ENCODE results near the gene PZP. TPM values are rescaled to one million over a fixed set of nuclear protein-coding genes. Genes with fewer than 3 reads are reported as not detected.
A peak's percentile ranks its signal among the peaks of the same experiment; 100 is the strongest.
"Not testable (repeated sequence)": the region's sequence is repeated elsewhere in the genome, so short reads cannot be mapped to it uniquely, and the experiment has no call there.

The PZP gene
- total RNA-seq, 1 experiment from 2014 or later: not detected

DNA sequence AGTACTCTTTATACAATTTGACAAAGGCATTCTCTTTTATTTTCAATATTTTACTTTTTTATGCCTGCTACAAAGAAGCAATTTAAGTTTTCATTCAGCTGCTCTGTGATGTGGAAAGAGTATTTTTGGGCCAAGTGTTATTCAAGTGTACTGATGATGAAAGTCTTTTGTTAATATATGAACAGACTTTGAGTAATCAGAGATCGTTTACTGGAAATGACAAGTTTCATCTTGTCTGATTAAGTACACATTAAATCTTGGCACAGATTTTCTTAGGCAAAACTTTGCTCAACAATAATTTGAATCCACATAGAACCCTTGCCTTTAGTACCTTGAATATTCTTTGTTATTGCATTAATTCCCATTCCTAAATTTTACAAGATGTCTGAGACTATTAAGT lies 13.3 kb upstream of the PZP start:
- Mint-ChIP-seq H3K27me3 (ENCODE audit: insufficient read depth, unreplicated experiment) (no peaks in the 10 kb centered on the region), H3K4me1 (ENCODE audit: insufficient read depth, unreplicated experiment) (peaks cover 13% of the 10 kb centered on the region), H3K36me3 (ENCODE audit: insufficient read depth, unreplicated experiment) (peaks cover 14% of the 10 kb centered on the region), H3K4me3 (ENCODE audit: unreplicated experiment) (peak overlapping the region; percentile 14), H3K27ac (ENCODE audit: low read depth, unreplicated experiment) (peak overlapping the region; percentile 70), H3K9me3 (ENCODE audit: unreplicated experiment) (peaks cover 8% of the 10 kb centered on the region)
- no TSS peak for BruUV-seq (replicated peaks)
- TF ChIP-seq CTCF (IDR thresholded peaks at IDR 0.05; ENCODE audit: unreplicated experiment): no peak
- peak; percentile 89 for DNase-seq (ENCODE audit: unreplicated experiment)
- ChIA-PET POLR2A (interaction anchor here (1.0 to 1.2 kb wide), 2 partner anchors 175 to 306 kb away, joined by 3 read pairs; no protein-coding TSS in a partner anchor), CTCF (interaction anchor here (0.6 to 1.3 kb wide), 2 partner anchors 114 to 157 kb away, joined by 3 read pairs; no protein-coding TSS in a partner anchor)
- intact Hi-C loops (cut with micrococcal nuclease): no loop called here

GRCh38 chr12:9221011-9221410 lies 12.8 kb upstream of the PZP start:
- BruUV-seq (replicated peaks); intact Hi-C loops (cut with micrococcal nuclease); H3K27me3 Mint-ChIP-seq (ENCODE audit: insufficient read depth, unreplicated experiment); H3K9me3 Mint-ChIP-seq (ENCODE audit: unreplicated experiment): not testable (repeated sequence)
- Mint-ChIP-seq H3K27ac (ENCODE audit: low read depth, unreplicated experiment) (peak overlapping the region; percentile 70), H3K4me3 (ENCODE audit: unreplicated experiment) (peak overlapping the region; percentile 39), H3K4me1 (ENCODE audit: insufficient read depth, unreplicated experiment) (peaks cover 13% of the 10 kb centered on the region), H3K36me3 (ENCODE audit: insufficient read depth, unreplicated experiment) (peaks cover 14% of the 10 kb centered on the region)
- DNase-seq (ENCODE audit: unreplicated experiment): peak; percentile 1
- POLR2A ChIA-PET: interaction anchor here (1.0 kb wide), 1 partner anchor 174 kb away, joined by 3 read pairs; no protein-coding TSS in a partner anchor
- CTCF ChIA-PET: interaction anchor here (0.6 kb wide), 1 partner anchor 114 kb away, joined by 3 read pairs; no protein-coding TSS in a partner anchor

DNA sequence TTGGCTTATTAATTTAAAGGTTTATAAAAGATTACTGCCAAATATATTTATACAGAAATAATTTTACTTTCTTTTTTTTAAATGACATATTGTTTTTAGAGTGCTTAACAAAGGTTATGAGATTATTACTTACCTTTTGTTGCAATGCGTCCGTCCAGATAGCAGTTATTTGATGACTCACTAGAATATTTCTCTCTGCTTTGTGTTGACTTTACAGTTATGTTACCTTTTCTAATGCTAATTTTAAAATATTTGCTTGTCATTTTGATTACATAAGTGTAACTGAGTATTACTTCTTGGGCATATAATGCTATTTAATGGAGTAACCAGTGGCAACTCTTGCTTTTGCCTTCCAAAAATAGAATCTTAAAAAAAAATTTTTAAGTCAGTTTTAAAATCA lies 6.3 kb upstream of the PZP start:
- Mint-ChIP-seq H3K9me3 (ENCODE audit: unreplicated experiment) (no peaks in the 10 kb centered on the region), H3K36me3 (ENCODE audit: insufficient read depth, unreplicated experiment) (no peaks in the 10 kb centered on the region), H3K27ac (ENCODE audit: low read depth, unreplicated experiment) (no peak overlapping the region), H3K4me1 (ENCODE audit: insufficient read depth, unreplicated experiment) (no peaks in the 10 kb centered on the region), H3K27me3 (ENCODE audit: insufficient read depth, unreplicated experiment) (no peaks in the 10 kb centered on the region), H3K4me3 (ENCODE audit: unreplicated experiment) (no peak overlapping the region)
- no peak for TF ChIP-seq CTCF (IDR thresholded peaks at IDR 0.05; ENCODE audit: unreplicated experiment)
- intact Hi-C loops (cut with micrococcal nuclease): no loop called here
- no TSS peak for BruUV-seq (replicated peaks)
- DNase-seq (ENCODE audit: unreplicated experiment): peak; percentile 53
- POLR2A ChIA-PET: no interaction called here
- CTCF ChIA-PET: no interaction called here

- H3K9me3 Mint-ChIP-seq (ENCODE audit: unreplicated experiment): no peaks in the 10 kb centered on the region
- DNase-seq (ENCODE audit: unreplicated experiment): no peak
- no TSS peak for BruUV-seq (replicated peaks)
- H3K36me3 Mint-ChIP-seq (ENCODE audit: insufficient read depth, unreplicated experiment): no peaks in the 10 kb centered on the region
- no peaks in the 10 kb centered on the region for H3K27me3 Mint-ChIP-seq (ENCODE audit: insufficient read depth, unreplicated experiment)
- CTCF ChIA-PET: no interaction called here
- no peak for TF ChIP-seq CTCF (IDR thresholded peaks at IDR 0.05; ENCODE audit: unreplicated experiment)
- H3K27ac Mint-ChIP-seq (ENCODE audit: low read depth, unreplicated experiment): no peak overlapping the region
- intact Hi-C loops (cut with micrococcal nuclease): no loop called here
- H3K4me1 Mint-ChIP-seq (ENCODE audit: insufficient read depth, unreplicated experiment): no peaks in the 10 kb centered on the region
- H3K4me3 Mint-ChIP-seq (ENCODE audit: unreplicated experiment): no peak overlapping the region
- POLR2A ChIA-PET: interaction anchor here (1.0 kb wide), 1 partner anchor 14 kb away, joined by 3 read pairs; no protein-coding TSS in a partner anchor
Observed at GRCh38 chr12:9211687-9212086, 3.5 kb upstream of the PZP start.

DNA sequence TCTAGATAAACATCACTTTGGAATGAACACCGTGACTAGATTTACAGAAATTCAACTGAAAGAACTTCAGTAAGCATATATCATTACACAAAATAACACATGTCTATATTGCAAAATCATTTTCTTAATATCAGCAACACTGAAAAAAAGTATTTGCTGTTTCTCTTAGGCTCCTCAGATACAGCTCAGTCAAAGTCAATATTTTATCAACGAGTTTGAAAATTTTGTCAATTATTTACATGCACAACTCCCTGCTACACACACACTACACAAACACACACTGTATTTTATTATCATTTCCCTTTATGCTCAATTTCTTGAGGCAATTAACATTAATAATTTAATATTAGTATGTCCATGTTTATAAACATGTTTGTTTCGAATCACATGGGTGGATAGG lies 3.8 kb downstream of the PZP start:
- Mint-ChIP-seq H3K36me3 (ENCODE audit: insufficient read depth, unreplicated experiment) (no peaks in the 10 kb centered on the region), H3K4me1 (ENCODE audit: insufficient read depth, unreplicated experiment) (no peaks in the 10 kb centered on the region), H3K27ac (ENCODE audit: low read depth, unreplicated experiment) (no peak overlapping the region), H3K27me3 (ENCODE audit: insufficient read depth, unreplicated experiment) (no peaks in the 10 kb centered on the region), H3K9me3 (ENCODE audit: unreplicated experiment) (no peaks in the 10 kb centered on the region), H3K4me3 (ENCODE audit: unreplicated experiment) (no peak overlapping the region)
- intact Hi-C loops (cut with micrococcal nuclease): no loop called here
- BruUV-seq (replicated peaks): no TSS peak
- DNase-seq (ENCODE audit: unreplicated experiment): no peak
- ChIA-PET CTCF (no interaction called here), POLR2A (no interaction called here)
- no peak for TF ChIP-seq CTCF (IDR thresholded peaks at IDR 0.05; ENCODE audit: unreplicated experiment)
